ENCODE measurements around the gene FAM177B. TPM values are rescaled to one million over a fixed set of nuclear protein-coding genes. Genes with fewer than 3 reads are reported as not detected.
"Not testable (repeated sequence)": the region's sequence is repeated elsewhere in the genome, so short reads cannot be mapped to it uniquely, and the experiment has no call there.

Gene FAM177B
- polyA plus RNA-seq, 1 experiment = not detected

DNA sequence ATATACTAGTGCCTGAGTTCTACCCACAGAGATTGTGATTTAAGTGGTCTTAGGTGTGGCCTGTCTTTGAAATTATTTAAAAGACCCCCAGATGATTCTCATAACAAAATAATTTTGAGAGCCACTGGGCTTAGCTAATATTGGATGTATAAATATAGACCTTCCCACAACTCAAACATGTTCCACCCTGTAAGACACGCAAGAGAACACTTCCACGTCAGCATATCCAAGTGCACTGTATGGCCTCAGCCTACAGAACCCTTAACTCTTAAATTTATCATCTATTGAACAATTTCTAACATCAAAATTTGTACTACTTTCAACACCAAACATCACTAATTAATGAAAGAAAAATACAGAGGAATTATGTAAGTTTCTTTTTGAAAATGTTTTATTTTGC lies 2.5 kb downstream of the FAM177B start:
- ChIA-PET CTCF (interaction anchor here (0.7 to 2.5 kb wide), 10 partner anchors 11 to 351 kb away, joined by 3 to 11 read pairs (median 4); no protein-coding TSS in a partner anchor), POLR2A (no interaction called here)
- no peak for DNase-seq (ENCODE audit: low read depth)
- Histone ChIP-seq H3K4me3 (ENCODE audit: low read depth, low read length) (no peak overlapping the region), H3K27me3 (ENCODE audit: control insufficient read depth, insufficient read depth, low read length) (no peaks in the 10 kb centered on the region), H3K36me3 (ENCODE audit: control insufficient read depth, insufficient read depth, low read length) (peaks cover 2% of the 10 kb centered on the region; the same call in 1 of the 2 replicates)
- TF ChIP-seq, protein P1, sequence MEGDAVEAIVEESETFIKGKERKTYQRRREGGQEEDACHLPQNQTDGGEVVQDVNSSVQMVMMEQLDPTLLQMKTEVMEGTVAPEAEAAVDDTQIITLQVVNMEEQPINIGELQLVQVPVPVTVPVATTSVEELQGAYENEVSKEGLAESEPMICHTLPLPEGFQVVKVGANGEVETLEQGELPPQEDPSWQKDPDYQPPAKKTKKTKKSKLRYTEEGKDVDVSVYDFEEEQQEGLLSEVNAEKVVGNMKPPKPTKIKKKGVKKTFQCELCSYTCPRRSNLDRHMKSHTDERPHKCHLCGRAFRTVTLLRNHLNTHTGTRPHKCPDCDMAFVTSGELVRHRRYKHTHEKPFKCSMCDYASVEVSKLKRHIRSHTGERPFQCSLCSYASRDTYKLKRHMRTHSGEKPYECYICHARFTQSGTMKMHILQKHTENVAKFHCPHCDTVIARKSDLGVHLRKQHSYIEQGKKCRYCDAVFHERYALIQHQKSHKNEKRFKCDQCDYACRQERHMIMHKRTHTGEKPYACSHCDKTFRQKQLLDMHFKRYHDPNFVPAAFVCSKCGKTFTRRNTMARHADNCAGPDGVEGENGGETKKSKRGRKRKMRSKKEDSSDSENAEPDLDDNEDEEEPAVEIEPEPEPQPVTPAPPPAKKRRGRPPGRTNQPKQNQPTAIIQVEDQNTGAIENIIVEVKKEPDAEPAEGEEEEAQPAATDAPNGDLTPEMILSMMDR (IDR thresholded peaks at IDR 0.05; ENCODE audit: insufficient read depth, low read depth, low read length) = no peak

DNA sequence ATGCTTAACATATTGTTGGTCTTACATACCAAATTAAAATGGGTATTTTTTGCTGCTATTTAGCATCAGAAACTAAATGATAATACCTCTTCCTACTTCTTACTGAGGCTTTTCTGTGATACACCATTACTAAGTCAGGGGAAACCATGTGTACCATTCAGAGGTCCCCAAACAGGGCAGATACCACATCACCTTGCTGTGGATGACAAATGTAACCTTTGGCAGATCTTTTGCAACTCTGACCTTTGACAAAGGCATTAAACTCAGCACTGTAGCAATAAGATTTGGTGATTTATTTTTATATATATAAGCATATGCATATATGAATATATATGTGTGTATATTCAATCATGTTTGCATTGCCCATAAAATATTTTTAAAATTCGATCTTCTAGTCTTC lies 2.9 kb downstream of the FAM177B start:
- no peak for DNase-seq (ENCODE audit: low read depth)
- CTCF ChIA-PET = interaction anchor here (0.9 to 2.5 kb wide), 5 partner anchors 54 to 350 kb away, joined by 3 to 12 read pairs (median 8); no protein-coding TSS in a partner anchor
- Histone ChIP-seq H3K27me3 (ENCODE audit: control insufficient read depth, insufficient read depth, low read length) (no peaks in the 10 kb centered on the region), H3K36me3 (ENCODE audit: control insufficient read depth, insufficient read depth, low read length) (peaks cover 2% of the 10 kb centered on the region; the same call in 1 of the 2 replicates), H3K4me3 (ENCODE audit: low read depth, low read length) (no peak overlapping the region)
- POLR2A ChIA-PET = no interaction called here
- TF ChIP-seq, protein P1 (IDR thresholded peaks at IDR 0.05; ENCODE audit: insufficient read depth, low read depth, low read length) = no peak

DNA sequence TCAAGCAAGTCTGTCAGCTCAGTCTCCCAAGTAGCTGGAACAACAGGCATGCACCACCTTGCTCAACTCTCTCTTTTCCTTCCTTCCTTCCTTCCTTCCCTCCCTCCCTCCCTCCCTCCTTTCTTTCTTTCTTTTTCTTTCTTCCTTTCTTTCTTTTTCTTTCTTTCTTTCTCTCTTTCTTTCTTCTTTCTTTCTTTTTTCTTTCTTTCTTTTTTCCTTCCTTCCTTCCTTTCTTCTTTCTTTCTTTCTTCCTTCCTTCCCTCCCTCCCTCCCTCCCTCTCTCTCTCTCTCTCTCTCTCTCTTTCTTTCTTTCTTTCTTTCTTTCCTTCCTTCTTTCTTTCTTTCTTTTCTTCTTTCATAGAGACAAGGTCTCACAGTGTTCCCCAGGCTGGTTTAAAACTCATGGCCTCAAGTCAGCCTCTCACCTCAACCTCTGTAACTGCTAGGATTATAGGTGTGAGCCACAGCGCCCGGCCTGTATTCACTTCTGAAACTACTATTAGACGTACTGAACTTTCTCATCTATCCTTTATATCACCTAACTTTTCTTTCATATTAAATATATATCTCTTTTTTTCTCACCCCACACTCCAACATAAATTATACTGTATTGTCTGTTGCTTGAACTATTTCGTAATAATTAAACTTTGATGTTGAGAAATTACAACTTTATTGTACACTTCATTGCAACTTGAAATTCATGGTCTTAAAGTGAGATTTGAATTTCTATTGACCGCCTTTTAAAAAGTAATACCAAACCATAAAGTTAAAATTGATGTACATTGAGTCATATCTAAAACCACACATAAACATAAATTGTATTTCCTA lies 4.8 kb downstream of the FAM177B start:
- H3K4me3 ChIP-seq (ENCODE audit: low read depth, low read length); H3K36me3 ChIP-seq (ENCODE audit: control insufficient read depth, insufficient read depth, low read length); DNase-seq (ENCODE audit: low read depth); POLR2A ChIA-PET; H3K27me3 ChIP-seq (ENCODE audit: control insufficient read depth, insufficient read depth, low read length): not testable (repeated sequence)
- CTCF ChIA-PET = interaction anchor here (1.0 to 1.6 kb wide), 2 partner anchors 340 to 381 kb away, joined by 3 to 12 read pairs; no protein-coding TSS in a partner anchor

DNA sequence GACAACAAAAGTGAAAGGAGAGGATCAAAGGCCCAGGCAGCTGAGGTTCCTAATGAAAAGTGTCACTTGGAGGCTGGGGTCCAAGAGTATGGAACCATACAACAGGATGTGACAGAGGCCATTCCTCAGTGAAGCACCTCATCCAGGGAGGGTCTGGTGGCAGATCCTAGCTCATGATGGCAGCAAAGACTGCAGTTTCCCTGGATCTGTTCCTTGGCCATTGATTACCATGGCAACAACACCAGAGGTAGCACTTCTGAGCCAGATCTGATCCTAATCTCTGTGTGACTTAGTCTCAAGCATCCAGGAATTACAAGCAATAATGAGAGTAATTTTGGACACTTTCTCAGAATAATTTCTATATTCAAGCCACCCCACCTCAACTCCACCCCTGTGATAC lies 12.9 kb downstream of the FAM177B start:
- H3K4me3 ChIP-seq (ENCODE audit: low read depth, low read length) = no peak overlapping the region
- TF ChIP-seq, protein P1 (IDR thresholded peaks at IDR 0.05; ENCODE audit: insufficient read depth, low read depth, low read length) = no peak
- ChIA-PET POLR2A (no interaction called here), CTCF (interaction anchor here (0.5 to 2.3 kb wide), 5 partner anchors 13 to 340 kb away, joined by 3 to 11 read pairs (median 6); partner anchors contain the start of gene FAM177B)
- no peak for DNase-seq (ENCODE audit: low read depth)
- no peaks in the 10 kb centered on the region for H3K36me3 ChIP-seq (ENCODE audit: control insufficient read depth, insufficient read depth, low read length)
- H3K27me3 ChIP-seq (ENCODE audit: control insufficient read depth, insufficient read depth, low read length) = no peaks in the 10 kb centered on the region

GRCh38 chr1:222750651-222751050 lies 13.6 kb downstream of the FAM177B start:
- DNase-seq (ENCODE audit: low read depth) = no peak
- TF ChIP-seq, protein P1 (IDR thresholded peaks at IDR 0.05; ENCODE audit: insufficient read depth, low read depth, low read length) = no peak
- Histone ChIP-seq H3K27me3 (ENCODE audit: control insufficient read depth, insufficient read depth, low read length) (no peaks in the 10 kb centered on the region), H3K36me3 (ENCODE audit: control insufficient read depth, insufficient read depth, low read length) (no peaks in the 10 kb centered on the region), H3K4me3 (ENCODE audit: low read depth, low read length) (no peak overlapping the region)
- CTCF ChIA-PET = interaction anchor here (0.6 to 2.3 kb wide), 6 partner anchors 14 to 1075 kb away, joined by 3 to 11 read pairs (median 4); partner anchors contain the start of gene FAM177B
- POLR2A ChIA-PET = no interaction called here
